Measurements from ENCODE around the gene FHOD3.

Gene FHOD3

GRCh38 chr18:36580874-36581750, 283.6 kb downstream of the FHOD3 start:
- TF ChIP-seq CREB1 (IDR thresholded peaks at IDR 0.05; ENCODE audit: low read depth) (no peak), EP300 (IDR thresholded peaks at IDR 0.05; ENCODE audit: borderline replicate concordance) (no peak), NFIC (IDR thresholded peaks at IDR 0.05) (no peak), EGR1 (IDR thresholded peaks at IDR 0.05) (no peak), REST (IDR thresholded peaks at IDR 0.05; ENCODE audit: low read depth) (no peak), ZBTB7A (IDR thresholded peaks at IDR 0.05; ENCODE audit: low read depth) (no peak), FOXM1 (IDR thresholded peaks at IDR 0.05; ENCODE audit: borderline replicate concordance, low read depth) (no peak), TEAD4 (IDR thresholded peaks at IDR 0.05) (no peak), YY1 (IDR thresholded peaks at IDR 0.05; ENCODE audit: low read depth) (no peak), CEBPB (IDR thresholded peaks at IDR 0.05) (no peak)
- TF ChIP-seq, protein P1, sequence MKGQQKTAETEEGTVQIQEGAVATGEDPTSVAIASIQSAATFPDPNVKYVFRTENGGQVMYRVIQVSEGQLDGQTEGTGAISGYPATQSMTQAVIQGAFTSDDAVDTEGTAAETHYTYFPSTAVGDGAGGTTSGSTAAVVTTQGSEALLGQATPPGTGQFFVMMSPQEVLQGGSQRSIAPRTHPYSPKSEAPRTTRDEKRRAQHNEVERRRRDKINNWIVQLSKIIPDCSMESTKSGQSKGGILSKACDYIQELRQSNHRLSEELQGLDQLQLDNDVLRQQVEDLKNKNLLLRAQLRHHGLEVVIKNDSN (IDR thresholded peaks at IDR 0.05) = no peak

DNA sequence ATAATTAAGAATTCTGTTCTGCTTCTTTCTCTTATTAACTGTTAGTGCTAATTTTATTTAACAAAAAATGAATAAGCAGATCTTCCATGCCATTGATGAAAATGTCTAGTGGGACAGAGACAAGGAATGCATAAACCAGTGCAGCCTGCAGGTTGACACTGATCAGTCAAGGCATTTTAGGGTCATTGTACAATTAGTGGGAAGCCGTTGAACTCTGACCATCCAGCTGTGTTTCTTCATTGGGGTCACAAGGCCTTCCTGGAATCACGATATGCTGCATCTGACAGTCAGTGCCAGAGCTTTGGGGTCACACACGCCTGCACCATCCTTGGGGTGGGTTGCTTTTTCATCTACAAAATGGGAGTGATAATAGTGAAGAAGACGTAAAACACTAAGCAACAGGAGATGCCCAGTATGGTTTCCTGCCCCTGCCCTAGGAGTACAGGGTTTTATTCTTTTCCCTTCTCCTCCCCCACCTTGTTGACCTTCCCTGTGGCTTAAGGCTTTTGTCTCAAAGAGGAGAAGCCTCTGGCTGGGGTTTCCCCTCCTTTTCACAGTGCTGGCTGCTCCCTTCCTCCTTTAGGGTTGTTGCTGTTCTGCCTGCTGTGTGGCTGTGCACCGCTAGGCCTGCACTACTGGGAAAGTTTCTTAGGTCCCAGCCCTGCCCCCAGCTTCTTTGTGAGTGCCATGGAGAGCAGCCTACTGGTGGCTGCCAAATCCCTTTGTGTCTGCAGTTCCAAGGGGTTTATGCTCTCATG, 285.7 kb downstream of the FHOD3 start:
- TF ChIP-seq YY1 (IDR thresholded peaks at IDR 0.05; ENCODE audit: low read depth) (no peak), TAF1 (IDR thresholded peaks at IDR 0.05; ENCODE audit: low read depth) (no peak)

DNA sequence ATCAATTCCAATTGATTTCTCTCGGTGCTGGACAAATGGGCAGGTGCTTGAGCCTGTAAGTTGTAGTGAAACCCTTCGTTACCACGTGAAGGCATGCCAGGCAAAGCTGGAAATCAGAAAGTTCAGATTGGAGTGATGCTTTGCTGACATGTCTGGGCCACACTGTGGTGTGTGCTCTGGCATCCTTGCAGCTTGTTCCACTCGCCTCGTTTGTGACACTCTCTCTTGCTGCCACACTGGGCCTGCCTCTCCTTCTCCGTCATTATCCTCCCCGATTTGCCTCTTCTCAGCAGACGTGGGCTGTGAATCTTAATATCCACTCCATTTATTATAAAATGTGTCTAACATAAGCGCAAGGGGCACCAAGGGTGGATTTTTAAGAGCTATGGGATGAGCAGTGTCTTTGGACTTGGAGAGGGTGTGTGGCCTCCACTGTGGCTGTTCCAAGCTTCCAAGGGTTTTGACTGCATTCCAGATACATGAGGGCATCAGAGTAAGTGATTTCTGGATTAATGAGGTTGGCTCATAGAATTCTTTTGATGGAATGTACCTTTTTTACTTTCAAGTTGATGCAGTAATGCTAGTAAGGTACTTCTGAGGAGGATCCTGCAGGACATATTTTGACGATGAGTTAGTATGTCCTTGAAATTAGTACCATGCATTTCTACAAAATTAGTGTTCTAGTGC, 292.5 kb downstream of the FHOD3 start:
- TF ChIP-seq FOXM1 (IDR thresholded peaks at IDR 0.05; ENCODE audit: borderline replicate concordance, low read depth) = no peak
- no peak for TF ChIP-seq TAF1 (IDR thresholded peaks at IDR 0.05; ENCODE audit: low read depth)
- no peak for TF ChIP-seq ZBTB7A (IDR thresholded peaks at IDR 0.05; ENCODE audit: low read depth)
- no peak for TF ChIP-seq RAD21 (IDR thresholded peaks at IDR 0.05; ENCODE audit: low read depth)
- TF ChIP-seq, protein P1 (IDR thresholded peaks at IDR 0.05) = no peak
- no peak for TF ChIP-seq EP300 (IDR thresholded peaks at IDR 0.05; ENCODE audit: borderline replicate concordance)

- TF ChIP-seq NFIC (IDR thresholded peaks at IDR 0.05) (no peak), FOXM1 (IDR thresholded peaks at IDR 0.05; ENCODE audit: borderline replicate concordance, low read depth) (no peak), REST (IDR thresholded peaks at IDR 0.05; ENCODE audit: low read depth) (no peak), TEAD4 (IDR thresholded peaks at IDR 0.05) (no peak), ZBTB7A (IDR thresholded peaks at IDR 0.05; ENCODE audit: low read depth) (no peak), CREB1 (IDR thresholded peaks at IDR 0.05; ENCODE audit: low read depth) (no peak), MAX (IDR thresholded peaks at IDR 0.05) (no peak), RAD21 (IDR thresholded peaks at IDR 0.05; ENCODE audit: low read depth) (no peak), CEBPB (IDR thresholded peaks at IDR 0.05) (no peak), TCF12 (IDR thresholded peaks at IDR 0.05; ENCODE audit: low read depth) (no peak), EP300 (IDR thresholded peaks at IDR 0.05; ENCODE audit: borderline replicate concordance) (no peak), EGR1 (IDR thresholded peaks at IDR 0.05) (no peak), YY1 (IDR thresholded peaks at IDR 0.05; ENCODE audit: low read depth) (no peak)
- TF ChIP-seq, protein P1 (IDR thresholded peaks at IDR 0.05) = no peak
Measured at GRCh38 chr18:36590621-36591580, 293.4 kb downstream of the FHOD3 start.

Data from Ishikawa (cell line).